HG02970 (cell line): ENCODE measurements around the gene RFC3.

Experiments used
- ATAC-seq: cut with Tn5 transposase; IDR thresholded peaks from one replicate; pipeline ENCODE4 v1.9.1; 2021; ENCODE audit warnings: mild to moderate bottlenecking, moderate library complexity, moderate number of reproducible peaks; ENCODE audit not compliant: unreplicated experiment, low FRiP score

The RFC3 gene

GRCh38 chr13:33863188-33863789 lies 45.3 kb downstream of the RFC3 start:
- ATAC-seq = no peak

DNA sequence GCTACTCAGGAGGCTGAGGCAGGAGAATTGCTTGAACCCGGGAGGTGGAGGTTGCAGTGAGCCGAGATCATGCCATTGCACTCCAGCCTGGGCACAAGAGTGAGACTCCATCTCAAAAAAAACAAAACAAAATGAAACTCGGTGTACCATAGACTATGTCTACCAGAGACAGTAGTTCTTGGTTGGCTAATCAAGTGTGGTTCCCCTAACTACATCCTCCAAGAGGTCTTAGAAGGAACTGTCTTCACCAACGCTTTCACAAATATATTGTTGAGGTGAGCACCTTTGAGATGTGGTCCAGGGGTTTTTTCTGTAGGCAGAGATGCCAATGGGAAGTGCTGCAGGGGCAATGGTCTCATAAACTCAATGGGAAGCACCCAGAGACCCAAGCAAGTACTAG lies 48.0 kb downstream of the RFC3 start:
- ATAC-seq = no peak

- ATAC-seq = no peak
Measured at GRCh38 chr13:33867472-33867871, 49.5 kb downstream of the RFC3 start.

- no peak for ATAC-seq
Measured at GRCh38 chr13:33868343-33868994, 50.5 kb downstream of the RFC3 start.

- no peak for ATAC-seq
Measured at GRCh38 chr13:33869005-33869404, 51.1 kb downstream of the RFC3 start.

- ATAC-seq = no peak
Measured at GRCh38 chr13:33870046-33870668, 52.2 kb downstream of the RFC3 start.

GRCh38 chr13:33871207-33872004 lies 53.5 kb downstream of the RFC3 start:
- no peak for ATAC-seq

- ATAC-seq = no peak
Measured at GRCh38 chr13:33872005-33872351, 54.0 kb downstream of the RFC3 start.

DNA sequence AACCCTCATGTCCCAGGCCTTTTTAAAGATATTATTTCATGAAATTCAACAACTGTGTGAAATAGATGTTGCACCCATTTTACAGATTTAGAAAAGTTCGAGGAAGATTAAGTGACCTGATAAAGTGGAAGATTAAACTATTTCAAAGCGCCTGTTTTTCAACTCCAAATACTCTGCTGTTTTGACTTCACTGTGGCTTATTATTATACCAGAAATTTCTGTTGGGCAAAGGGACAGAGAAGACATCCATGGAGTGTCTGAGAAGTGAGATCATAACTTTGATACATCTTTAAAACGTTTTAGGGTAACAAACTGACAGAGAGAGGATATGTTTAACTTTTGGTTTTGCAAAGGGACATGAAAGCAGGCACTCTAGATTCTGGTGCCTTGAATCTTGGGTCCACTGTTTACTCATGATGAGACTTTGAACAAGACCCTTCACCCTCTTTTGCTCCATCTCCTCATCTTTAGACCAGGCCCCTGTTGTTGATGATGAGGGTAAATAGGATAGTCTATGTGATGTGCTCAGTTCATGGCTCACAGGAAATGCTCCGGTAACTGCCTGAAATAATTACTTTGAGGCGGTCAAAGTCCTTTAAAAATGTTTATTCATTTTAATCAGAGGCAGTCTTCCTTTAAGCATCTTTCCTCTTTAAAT lies 55.4 kb downstream of the RFC3 start:
- no peak for ATAC-seq

DNA sequence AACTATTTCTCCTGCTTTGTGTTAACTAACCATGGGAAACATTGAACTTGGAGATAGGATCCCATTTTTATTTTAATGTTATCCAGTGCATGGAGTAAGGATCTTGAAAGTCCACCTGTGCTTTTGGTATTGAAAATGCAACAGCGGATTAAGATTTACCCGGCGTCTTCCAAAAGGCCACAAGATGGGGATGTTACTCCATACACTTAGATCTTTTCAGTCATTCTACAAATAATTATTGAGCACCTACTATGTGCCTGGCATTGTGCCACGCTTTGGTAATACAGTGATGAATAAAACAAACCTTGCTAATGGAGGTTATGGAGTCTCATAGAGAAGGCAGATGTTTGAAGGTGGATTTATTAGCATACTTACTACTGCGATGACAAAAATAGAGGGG lies 56.9 kb downstream of the RFC3 start:
- no peak for ATAC-seq

DNA sequence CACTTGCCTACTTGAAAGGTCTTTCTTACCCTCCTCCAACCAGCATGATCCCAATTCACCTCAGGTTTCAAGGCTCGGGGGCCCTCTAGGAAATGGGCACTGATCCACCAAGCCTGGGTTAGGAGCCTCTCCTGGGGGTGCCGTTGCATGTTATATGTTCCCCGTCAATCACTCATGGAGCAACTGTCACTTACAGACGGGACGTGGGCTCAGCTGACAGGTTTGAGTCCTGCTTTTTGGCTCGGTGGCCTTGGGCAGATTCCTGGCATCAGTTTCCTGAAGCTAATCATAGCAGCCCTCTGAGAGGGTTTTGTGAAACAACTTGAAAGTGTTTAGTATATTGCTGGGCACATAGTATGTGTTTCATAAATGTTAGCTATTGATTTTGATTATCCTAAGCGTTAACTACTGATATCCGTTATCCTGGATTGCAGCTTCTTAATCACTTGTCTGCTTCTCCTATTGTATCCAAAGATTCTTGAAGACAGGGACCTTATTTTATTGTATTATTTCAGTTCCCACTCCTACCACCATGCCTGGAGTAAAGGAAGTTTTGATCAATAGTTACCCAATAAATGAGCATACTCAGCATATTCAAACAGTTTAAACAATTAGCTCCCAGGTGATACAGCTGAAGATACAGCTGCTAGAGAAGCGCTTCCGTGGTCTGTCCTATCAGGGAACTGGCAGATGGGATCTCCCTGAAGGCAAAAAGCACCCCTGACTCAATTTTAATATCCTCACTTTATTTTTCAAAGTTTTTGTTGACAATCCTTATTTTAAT lies 57.9 kb downstream of the RFC3 start:
- ATAC-seq = no peak

DNA sequence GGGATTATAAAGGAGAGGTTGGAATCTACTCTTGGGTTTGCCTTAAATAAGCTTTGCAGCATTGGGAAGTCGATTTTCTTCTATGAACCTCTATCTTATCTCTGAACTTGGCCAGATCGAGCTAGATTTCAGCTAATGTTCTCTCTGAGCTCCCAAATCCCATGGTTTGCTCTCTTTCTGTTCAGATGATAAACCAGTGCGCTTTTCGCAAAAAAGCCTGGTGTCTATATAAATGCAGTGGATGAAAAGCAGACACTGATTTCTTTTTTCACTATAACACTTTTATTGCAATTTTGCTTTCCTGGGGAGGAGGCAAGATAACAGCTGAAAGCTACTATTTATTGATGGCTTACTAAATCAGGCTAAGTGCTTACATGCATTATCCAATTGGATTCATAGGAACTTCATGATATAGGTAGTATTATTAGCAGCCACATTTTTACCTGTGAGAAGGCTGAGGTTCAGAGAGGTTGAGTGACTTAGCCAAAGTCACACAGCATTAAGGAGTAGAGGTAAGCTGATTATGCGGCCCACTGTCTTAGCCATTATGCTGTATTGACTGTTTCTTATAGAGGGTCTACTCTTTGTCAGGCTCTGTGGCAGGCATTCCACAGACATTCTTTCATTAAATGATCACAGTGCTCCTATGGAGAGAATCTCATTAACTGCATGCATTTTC lies 58.9 kb downstream of the RFC3 start:
- ATAC-seq = no peak

- ATAC-seq = no peak
Measured at GRCh38 chr13:33879118-33879517, 61.2 kb downstream of the RFC3 start.

GRCh38 chr13:33882804-33883203 lies 64.9 kb downstream of the RFC3 start:
- ATAC-seq = no peak

DNA sequence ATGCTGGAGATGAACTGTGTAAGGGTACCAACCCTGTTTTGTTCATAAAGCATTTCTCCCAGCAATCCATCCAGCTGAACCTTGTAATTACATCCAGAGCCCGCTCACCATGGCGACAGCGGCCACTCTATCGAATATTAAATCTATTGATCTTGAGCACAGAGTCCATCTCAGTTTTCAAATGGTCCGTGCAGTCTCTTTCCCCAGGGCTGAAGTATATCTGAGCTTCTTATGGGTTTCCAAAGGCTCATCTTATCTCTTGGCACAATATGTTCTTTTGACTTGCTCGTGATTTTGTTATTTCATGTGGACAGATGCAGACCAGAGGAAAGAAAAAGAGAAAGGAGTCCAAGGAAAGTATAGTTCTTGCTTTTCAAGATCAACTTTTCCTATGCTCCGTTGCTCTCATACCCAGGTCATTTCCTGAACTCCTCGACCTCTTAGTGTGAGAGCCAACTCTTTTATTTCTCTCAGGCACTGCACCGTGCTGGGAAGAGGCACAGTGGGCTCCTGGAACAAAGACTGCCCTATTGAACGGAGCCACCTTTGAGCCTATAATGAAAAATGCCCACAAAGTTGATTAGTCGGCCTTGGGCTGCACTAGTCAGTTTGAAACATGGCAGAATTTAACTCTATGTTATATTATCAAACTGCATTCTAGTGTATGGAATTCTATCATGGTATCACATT lies 66.7 kb downstream of the RFC3 start:
- no peak for ATAC-seq
